ENCODE data around the gene KCTD12. TPM values are rescaled to one million over a fixed set of nuclear protein-coding genes. Genes with fewer than 3 reads are reported as not detected.

Gene KCTD12
- total and polyA plus RNA-seq, 2 donors (not counting 3 experiments of a cell fraction or from before 2014, with no cell fraction given) = 95.9 to 116 TPM

DNA sequence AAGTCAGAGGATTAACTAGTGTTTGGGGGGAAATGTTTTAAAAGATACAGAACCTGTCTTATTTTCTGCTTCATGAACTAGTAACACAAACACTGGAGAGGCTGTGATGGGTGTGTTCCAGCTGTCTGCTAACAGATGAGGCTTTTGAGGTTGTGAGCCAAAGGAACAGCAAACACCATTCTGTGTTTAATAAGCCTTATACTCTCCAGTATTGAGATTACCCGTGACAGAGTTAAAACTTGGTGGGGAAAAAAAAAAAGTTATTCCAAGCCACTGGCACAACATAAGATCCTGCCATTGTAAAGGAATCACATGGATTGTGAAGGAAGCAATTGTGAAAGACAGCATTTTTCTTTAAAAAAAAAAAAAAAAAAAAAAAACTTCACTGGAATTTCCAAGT lies 48.4 kb downstream of the KCTD12 start:
- BruUV-seq (replicated peaks) = no TSS peak
- intact Hi-C loops (cut with micrococcal nuclease) = no loop called here

More for the DNA sequence above, 48.4 kb downstream of the KCTD12 start:
- Histone ChIP-seq H3K79me2 (ENCODE audit: control insufficient read depth, insufficient read depth, low read length) (no peaks in the 10 kb centered on the region), H3K9me1 (replicated peaks; ENCODE audit: control insufficient read depth, extremely low read depth, insufficient read depth, low read length) (no peaks in the 10 kb centered on the region), H3K9ac (replicated peaks; ENCODE audit: extremely low read depth, insufficient read depth, low read length) (no peak overlapping the region), H3K27me3 (ENCODE audit: control insufficient read depth in 2 of 2, insufficient read depth in 2 of 2, low read length in 2 of 2) (no peaks in the 10 kb centered on the region), H3K36me3 (ENCODE audit: control insufficient read depth in 2 of 2, extremely low read depth in 1 of 2, insufficient read depth in 2 of 2, low read length in 2 of 2) (no peaks in the 10 kb centered on the region), H3K4me2 (ENCODE audit: insufficient read depth, low read length) (no peak overlapping the region), H3K4me3 (replicated peaks in 1 of 3; ENCODE audit: insufficient read depth in 1 of 3, low read depth in 1 of 3, low read length in 3 of 3) (no peak overlapping the region), H4K20me1 (replicated peaks; ENCODE audit: control insufficient read depth, extremely low read depth, insufficient read depth, low read length) (no peaks in the 10 kb centered on the region), H2AFZ (ENCODE audit: low read depth, low read length) (no peak overlapping the region), H3K4me1 (ENCODE audit: control insufficient read depth, extremely low read depth, insufficient read depth, low read length) (no peaks in the 10 kb centered on the region), H3K9me3 (replicated peaks; ENCODE audit: control insufficient read depth, insufficient read depth, low read length) (no peaks in the 10 kb centered on the region), H3K27ac (ENCODE audit: insufficient read depth, low read depth, low read length) (no peak overlapping the region)
- ChIA-PET POLR2A (no interaction called here), CTCF (interaction anchor here (0.8 to 2.4 kb wide), 3 partner anchors 11 to 170 kb away, joined by 3 to 8 read pairs (median 4); no protein-coding TSS in a partner anchor)
- TF ChIP-seq GATA2 (IDR thresholded peaks at IDR 0.05; ENCODE audit: insufficient read depth, insufficient read length, low read depth, low read length) (no peak), MYC (IDR thresholded peaks at IDR 0.05; ENCODE audit: low read depth, low read length) (no peak), POLR2A (IDR thresholded peaks at IDR 0.05; ENCODE audit: low read depth, low read length) (no peak), JUN (IDR thresholded peaks at IDR 0.05; ENCODE audit: borderline replicate concordance, insufficient read depth, insufficient read length, low read depth) (no peak), FOS (IDR thresholded peaks at IDR 0.05; ENCODE audit: borderline replicate concordance, insufficient read depth, low read length) (no peak), EZH2 (IDR thresholded peaks at IDR 0.05; ENCODE audit: borderline replicate concordance, low read depth, low read length, severe bottlenecking) (no peak), POLR2AphosphoS5 (IDR thresholded peaks at IDR 0.05; ENCODE audit: insufficient read depth, low read depth, low read length) (no peak)
- TF ChIP-seq, protein P1, sequence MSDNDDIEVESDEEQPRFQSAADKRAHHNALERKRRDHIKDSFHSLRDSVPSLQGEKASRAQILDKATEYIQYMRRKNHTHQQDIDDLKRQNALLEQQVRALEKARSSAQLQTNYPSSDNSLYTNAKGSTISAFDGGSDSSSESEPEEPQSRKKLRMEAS (IDR thresholded peaks at IDR 0.05; ENCODE audit: insufficient read depth, insufficient read length) = no peak
- TF ChIP-seq, protein P2, sequence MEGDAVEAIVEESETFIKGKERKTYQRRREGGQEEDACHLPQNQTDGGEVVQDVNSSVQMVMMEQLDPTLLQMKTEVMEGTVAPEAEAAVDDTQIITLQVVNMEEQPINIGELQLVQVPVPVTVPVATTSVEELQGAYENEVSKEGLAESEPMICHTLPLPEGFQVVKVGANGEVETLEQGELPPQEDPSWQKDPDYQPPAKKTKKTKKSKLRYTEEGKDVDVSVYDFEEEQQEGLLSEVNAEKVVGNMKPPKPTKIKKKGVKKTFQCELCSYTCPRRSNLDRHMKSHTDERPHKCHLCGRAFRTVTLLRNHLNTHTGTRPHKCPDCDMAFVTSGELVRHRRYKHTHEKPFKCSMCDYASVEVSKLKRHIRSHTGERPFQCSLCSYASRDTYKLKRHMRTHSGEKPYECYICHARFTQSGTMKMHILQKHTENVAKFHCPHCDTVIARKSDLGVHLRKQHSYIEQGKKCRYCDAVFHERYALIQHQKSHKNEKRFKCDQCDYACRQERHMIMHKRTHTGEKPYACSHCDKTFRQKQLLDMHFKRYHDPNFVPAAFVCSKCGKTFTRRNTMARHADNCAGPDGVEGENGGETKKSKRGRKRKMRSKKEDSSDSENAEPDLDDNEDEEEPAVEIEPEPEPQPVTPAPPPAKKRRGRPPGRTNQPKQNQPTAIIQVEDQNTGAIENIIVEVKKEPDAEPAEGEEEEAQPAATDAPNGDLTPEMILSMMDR (IDR thresholded peaks at IDR 0.05; ENCODE audit: extremely low read depth in 1 of 2, insufficient read depth in 1 of 2, low read depth in 1 of 2, low read length in 2 of 2) = no peak
- DNase-seq (ENCODE audit: low read depth, low spot score) (no peak), FAIRE-seq (no peak)
- dilution Hi-C loops (cut with MboI; ENCODE audit: extremely low pct_ligation_motif_present, low sequenced_read_pairs) = no loop called here

Measured in endothelial cell of umbilical vein (primary cell).